MM.1S (cell line): Measurements from ENCODE around the gene XPNPEP1.

ENCODE experiments used
- CTCF ChIP-seq: fragments of 300-600 bp; sonication (generic); IDR thresholded peaks from 2 replicates; pipeline ENCODE4 v1.5.1; 2016; ENCODE audit warnings: antibody characterized with exemption, low read length, mixed read lengths
- EZH2 ChIP-seq: fragments of 300-600 bp; sonication (generic); optimal IDR thresholded peaks from 2 replicates; pipeline ENCODE3; 2017; ENCODE audit warnings: low read depth, mild to moderate bottlenecking, antibody characterized with exemption, low read length, mixed read lengths
- EZH2phosphoT487 ChIP-seq: fragments of 300-600 bp; sonication (generic); IDR thresholded peaks from 2 replicates; pipeline ENCODE4 v1.6.1; 2018; ENCODE audit warnings: antibody characterized with exemption, low read length

- TF ChIP-seq CTCF (no peak), EZH2 (no peak), EZH2phosphoT487 (no peak)
Measured at GRCh38 chr10:109959259-109960145, 36.2 kb upstream of the XPNPEP1 start.
